ENCODE data around the gene CD74.

The CD74 gene

DNA sequence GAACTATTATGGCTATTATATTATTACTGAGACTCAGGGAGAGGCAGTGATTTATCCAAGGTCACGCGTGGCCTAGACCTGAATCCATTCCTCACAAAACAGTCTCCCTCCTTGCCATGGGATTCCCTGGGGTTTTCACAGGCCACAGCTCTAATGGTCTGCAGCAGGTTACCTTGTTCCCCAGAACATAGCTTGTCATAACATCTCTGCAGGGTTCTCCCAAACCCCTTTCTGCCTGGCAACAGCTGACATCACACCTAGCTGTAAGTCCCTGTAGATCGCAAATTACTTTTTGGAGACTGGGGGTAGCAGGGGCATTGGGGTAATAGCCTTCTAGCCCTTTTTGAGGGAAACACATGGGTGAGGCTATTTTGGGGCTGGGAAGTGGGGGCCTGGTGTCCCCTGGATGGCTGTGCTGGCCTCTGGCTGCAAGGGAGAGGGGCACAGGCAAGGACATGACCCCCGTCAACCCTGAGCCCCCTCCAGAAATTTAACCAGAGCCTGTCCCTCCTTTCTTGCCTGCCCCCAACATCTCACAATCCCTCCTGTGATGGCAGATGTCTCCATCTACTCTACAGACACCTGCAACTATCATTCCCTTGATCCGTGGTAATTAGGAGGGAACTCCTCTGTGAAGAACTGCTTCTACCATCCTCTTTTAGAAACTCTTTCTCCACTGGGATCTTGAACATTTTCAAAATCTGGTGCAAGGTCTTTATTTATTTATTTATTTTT is 1.3 kb downstream of the CD74 start:
- Histone ChIP-seq H4K8ac (ENCODE audit: low read depth, low read length) (no peak overlapping the region), H2BK12ac (ENCODE audit: low read length) (no peak overlapping the region), H3K79me1 (ENCODE audit: low read depth, low read length) (peaks cover 2% of the 10 kb centered on the region), H3K36me3 (replicated peaks in 1 of 2; ENCODE audit: control insufficient read depth in 2 of 2, insufficient read depth in 2 of 2, low read length in 2 of 2) (no peaks in the 10 kb centered on the region), H3K23ac (ENCODE audit: low read depth, low read length, poor library complexity) (no peak overlapping the region), H2BK120ac (ENCODE audit: low read depth, low read length) (no peak overlapping the region), H2AFZ (ENCODE audit: low read length) (no peak overlapping the region), H2BK5ac (ENCODE audit: low read length) (no peak overlapping the region), H3K4me3 (ENCODE audit: low read length in 2 of 2) (no peak overlapping the region), H3K27me3 (ENCODE audit: control insufficient read depth in 3 of 3, insufficient read depth in 3 of 3, low read depth in 1 of 3, low read length in 3 of 3) (no peaks in the 10 kb centered on the region), H3K9ac (ENCODE audit: low read depth, low read length, poor library complexity) (no peak overlapping the region), H3K4me2 (ENCODE audit: insufficient read depth, low read length, poor library complexity, severe bottlenecking) (no peak overlapping the region), H3K4ac (ENCODE audit: low read length) (no peak overlapping the region), H3K9me3 (replicated peaks in 1 of 2; ENCODE audit: control insufficient read depth in 2 of 2, insufficient read depth in 1 of 2, low read depth in 1 of 2, low read length in 2 of 2) (no peaks in the 10 kb centered on the region), H3K14ac (ENCODE audit: low read length) (no peak overlapping the region), H3K4me1 (ENCODE audit: control insufficient read depth in 2 of 2, insufficient read depth in 1 of 2, low read depth in 1 of 2, low read length in 2 of 2) (peaks cover 9 to 12% of the 10 kb centered on the region in 2 donors), H3K27ac (replicated peaks; ENCODE audit: low read length) (no peak overlapping the region), H3K18ac (ENCODE audit: low read length) (no peak overlapping the region), H4K91ac (ENCODE audit: low read depth, low read length, poor library complexity) (no peak overlapping the region), H2AK5ac (ENCODE audit: low read depth, low read length) (no peak overlapping the region), H2BK15ac (ENCODE audit: low read length) (no peak overlapping the region)
- WGBS, 2 donors (ENCODE audit: extremely low coverage in 2 of 2, insufficient read length in 2 of 2, insufficient replicate concordance in 1 of 2) = no CpG with 5 or more reads among the region's 5 CpGs
- no peak for DNase-seq (ENCODE audit: low spot score)

DNA sequence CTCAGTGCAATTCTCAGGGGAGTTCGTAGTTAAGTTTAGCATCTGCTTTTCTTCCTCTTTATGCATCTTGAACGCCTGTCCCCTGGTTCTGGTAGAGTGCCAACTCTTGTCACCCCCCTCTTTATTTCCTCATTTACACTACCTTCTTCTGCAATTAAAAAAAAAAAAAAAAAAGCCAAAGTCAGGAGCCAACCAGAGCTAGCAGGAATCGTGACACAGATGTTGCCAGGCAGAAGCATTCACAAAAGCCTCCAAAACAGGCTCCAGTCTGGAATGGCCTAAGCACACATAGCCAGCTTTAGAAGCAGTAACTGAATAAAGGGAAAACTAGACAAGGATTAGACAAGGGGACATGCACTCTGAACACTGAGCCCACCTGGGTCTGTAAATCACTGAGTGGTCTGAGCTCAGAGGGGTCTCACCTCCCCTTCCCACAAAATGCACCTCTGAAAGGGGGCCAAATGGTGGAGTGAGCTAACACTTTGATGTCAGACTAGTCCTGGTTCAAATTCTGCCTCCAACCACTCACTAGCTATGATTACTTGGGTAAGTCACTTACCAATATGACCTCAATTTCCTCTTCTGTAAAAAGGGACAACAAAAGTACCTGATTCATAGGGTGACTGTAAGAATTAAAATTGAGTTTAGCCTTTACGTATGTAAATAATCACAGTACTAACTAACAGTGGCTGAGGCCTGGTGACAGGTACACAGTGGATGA is 2.0 kb downstream of the CD74 start:
- Histone ChIP-seq H3K4me1 (ENCODE audit: control insufficient read depth in 2 of 2, insufficient read depth in 1 of 2, low read depth in 1 of 2, low read length in 2 of 2) (peaks cover 9 to 12% of the 10 kb centered on the region in 2 donors), H3K27me3 (ENCODE audit: control insufficient read depth in 3 of 3, insufficient read depth in 3 of 3, low read depth in 1 of 3, low read length in 3 of 3) (no peaks in the 10 kb centered on the region), H3K4ac (ENCODE audit: low read length) (no peak overlapping the region), H4K8ac (ENCODE audit: low read depth, low read length) (no peak overlapping the region), H2BK120ac (ENCODE audit: low read depth, low read length) (no peak overlapping the region), H3K4me2 (ENCODE audit: insufficient read depth, low read length, poor library complexity, severe bottlenecking) (no peak overlapping the region), H3K9ac (ENCODE audit: low read depth, low read length, poor library complexity) (no peak overlapping the region), H2AFZ (ENCODE audit: low read length) (peak overlapping the region; percentile 77), H3K27ac (replicated peaks; ENCODE audit: low read length) (no peak overlapping the region), H3K36me3 (replicated peaks in 1 of 2; ENCODE audit: control insufficient read depth in 2 of 2, insufficient read depth in 2 of 2, low read length in 2 of 2) (no peaks in the 10 kb centered on the region), H3K79me1 (ENCODE audit: low read depth, low read length) (peaks cover 2% of the 10 kb centered on the region), H4K91ac (ENCODE audit: low read depth, low read length, poor library complexity) (no peak overlapping the region), H2BK5ac (ENCODE audit: low read length) (no peak overlapping the region), H2BK12ac (ENCODE audit: low read length) (no peak overlapping the region), H3K14ac (ENCODE audit: low read length) (no peak overlapping the region), H2BK15ac (ENCODE audit: low read length) (no peak overlapping the region), H3K9me3 (replicated peaks in 1 of 2; ENCODE audit: control insufficient read depth in 2 of 2, insufficient read depth in 1 of 2, low read depth in 1 of 2, low read length in 2 of 2) (no peaks in the 10 kb centered on the region), H3K4me3 (ENCODE audit: low read length in 2 of 2) (no peak overlapping the region), H3K18ac (ENCODE audit: low read length) (no peak overlapping the region), H3K23ac (ENCODE audit: low read depth, low read length, poor library complexity) (no peak overlapping the region), H2AK5ac (ENCODE audit: low read depth, low read length) (no peak overlapping the region)
- peak; percentile 68 for DNase-seq (ENCODE audit: low spot score)
- WGBS, 2 donors (ENCODE audit: extremely low coverage in 2 of 2, insufficient read length in 2 of 2, insufficient replicate concordance in 1 of 2) = no CpG with 5 or more reads among the region's 4 CpGs

DNA sequence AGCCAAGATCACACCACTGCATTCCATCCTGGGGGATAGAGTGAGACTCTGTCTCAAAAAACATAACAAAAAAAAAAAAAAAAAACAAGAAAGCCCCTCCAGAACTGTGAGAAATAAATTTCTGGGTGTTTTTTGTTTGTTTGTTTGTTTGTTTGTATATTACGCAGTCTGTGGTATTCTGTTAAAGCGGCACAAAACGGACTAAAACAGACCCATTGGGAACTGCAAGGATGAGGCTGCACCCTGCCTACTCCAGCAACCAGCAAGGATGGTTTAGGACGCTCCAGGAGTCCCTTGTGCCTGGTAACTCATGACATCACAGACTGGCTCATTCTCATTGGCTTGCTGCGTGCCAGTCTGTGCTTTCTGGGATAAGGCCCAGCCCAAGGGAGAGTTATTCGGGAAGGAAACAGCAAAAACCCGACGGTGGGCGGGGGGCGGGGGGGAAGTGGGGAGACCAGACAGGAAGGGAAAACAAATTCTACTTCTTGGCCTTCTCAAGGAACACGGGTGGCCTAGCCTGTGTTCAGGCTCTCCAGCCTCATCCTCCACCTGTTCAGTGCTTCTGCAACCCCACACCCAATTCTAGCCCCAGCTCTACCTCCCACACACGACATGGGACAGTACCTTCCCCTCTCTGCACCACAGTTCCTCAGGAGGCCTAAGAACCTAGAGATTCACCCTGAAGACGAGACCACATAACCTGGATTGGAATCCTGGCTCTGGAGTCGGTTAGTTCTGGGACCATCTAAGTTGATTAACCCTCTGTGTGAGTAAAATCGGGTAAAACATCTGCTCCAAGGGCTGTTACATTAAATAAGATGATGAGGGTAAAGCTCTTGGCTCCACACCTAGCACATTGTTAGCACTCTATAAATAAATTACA is 2.8 kb downstream of the CD74 start:
- Histone ChIP-seq H3K23ac (ENCODE audit: low read depth, low read length, poor library complexity) (no peak overlapping the region), H3K4ac (ENCODE audit: low read length) (no peak overlapping the region), H4K91ac (ENCODE audit: low read depth, low read length, poor library complexity) (no peak overlapping the region), H3K4me1 (ENCODE audit: control insufficient read depth in 2 of 2, insufficient read depth in 1 of 2, low read depth in 1 of 2, low read length in 2 of 2) (peaks cover 9 to 12% of the 10 kb centered on the region in 2 donors), H3K18ac (ENCODE audit: low read length) (peak overlapping the region; percentile 3), H3K9ac (ENCODE audit: low read depth, low read length, poor library complexity) (no peak overlapping the region), H2AFZ (ENCODE audit: low read length) (peak overlapping the region; percentile 77), H3K36me3 (replicated peaks in 1 of 2; ENCODE audit: control insufficient read depth in 2 of 2, insufficient read depth in 2 of 2, low read length in 2 of 2) (no peaks in the 10 kb centered on the region), H3K14ac (ENCODE audit: low read length) (no peak overlapping the region), H3K27ac (replicated peaks; ENCODE audit: low read length) (peak overlapping the region; percentile 26), H3K4me3 (ENCODE audit: low read length in 2 of 2) (peak overlapping the region; percentile 27 to 49), H3K4me2 (ENCODE audit: insufficient read depth, low read length, poor library complexity, severe bottlenecking) (no peak overlapping the region), H3K79me1 (ENCODE audit: low read depth, low read length) (peaks cover 2% of the 10 kb centered on the region), H2BK12ac (ENCODE audit: low read length) (no peak overlapping the region), H2BK120ac (ENCODE audit: low read depth, low read length) (no peak overlapping the region), H2BK15ac (ENCODE audit: low read length) (no peak overlapping the region), H3K27me3 (ENCODE audit: control insufficient read depth in 3 of 3, insufficient read depth in 3 of 3, low read depth in 1 of 3, low read length in 3 of 3) (no peaks in the 10 kb centered on the region), H2AK5ac (ENCODE audit: low read depth, low read length) (no peak overlapping the region), H2BK5ac (ENCODE audit: low read length) (no peak overlapping the region), H3K9me3 (replicated peaks in 1 of 2; ENCODE audit: control insufficient read depth in 2 of 2, insufficient read depth in 1 of 2, low read depth in 1 of 2, low read length in 2 of 2) (no peaks in the 10 kb centered on the region), H4K8ac (ENCODE audit: low read depth, low read length) (no peak overlapping the region)
- DNase-seq (ENCODE audit: low spot score) = peak; percentile 82
- WGBS, 2 donors (ENCODE audit: extremely low coverage in 2 of 2, insufficient read length in 2 of 2, insufficient replicate concordance in 1 of 2) = no CpG with 5 or more reads among the region's 15 CpGs
